ELF-1 (cell line): ENCODE data around the gene PPP1R1C.

Source experiments
- DNase-seq: peaks from one replicate; pipeline ENCODE4 v3.0.0-alpha.2; 2016; ENCODE audit warnings: low read depth, low spot score

PPP1R1C gene

DNA sequence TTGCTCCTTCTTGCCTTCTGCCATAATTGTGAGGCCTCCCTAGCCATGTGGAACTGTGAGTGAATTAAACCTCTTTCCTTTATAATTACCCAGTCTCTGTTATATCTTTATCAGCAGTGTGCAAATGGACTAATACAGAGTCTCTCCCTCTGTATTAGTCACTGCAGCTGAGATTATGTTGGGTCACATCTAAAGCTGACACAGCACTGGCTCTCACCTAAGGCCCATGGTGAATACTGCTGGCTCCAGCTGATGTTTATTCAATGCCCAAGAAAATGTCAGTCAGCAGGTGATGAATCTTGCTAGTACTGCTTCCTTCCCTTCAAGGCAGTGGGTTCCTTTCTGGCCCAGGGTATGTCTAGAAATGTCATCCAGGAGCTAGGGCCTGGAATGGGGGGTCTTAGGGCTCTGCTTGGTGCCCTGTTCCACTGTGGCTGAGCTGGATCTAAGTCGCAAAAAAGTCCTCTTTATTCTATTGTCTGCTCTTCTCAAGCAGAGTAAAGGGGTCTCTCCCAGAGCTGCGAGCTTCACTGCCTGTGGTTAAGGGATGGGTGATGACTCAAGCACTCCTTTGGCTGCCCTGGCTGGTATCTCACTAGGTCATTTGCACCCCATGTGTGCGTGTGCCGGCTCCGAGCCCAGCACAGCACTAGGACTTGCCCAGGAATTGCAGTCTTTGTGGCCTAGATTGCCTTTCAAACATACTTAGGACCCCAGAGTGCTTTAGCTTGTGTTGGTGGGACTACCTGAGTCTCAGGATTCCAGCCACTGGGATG is 29.9 kb downstream of the PPP1R1C start:
- no peak for DNase-seq

DNA sequence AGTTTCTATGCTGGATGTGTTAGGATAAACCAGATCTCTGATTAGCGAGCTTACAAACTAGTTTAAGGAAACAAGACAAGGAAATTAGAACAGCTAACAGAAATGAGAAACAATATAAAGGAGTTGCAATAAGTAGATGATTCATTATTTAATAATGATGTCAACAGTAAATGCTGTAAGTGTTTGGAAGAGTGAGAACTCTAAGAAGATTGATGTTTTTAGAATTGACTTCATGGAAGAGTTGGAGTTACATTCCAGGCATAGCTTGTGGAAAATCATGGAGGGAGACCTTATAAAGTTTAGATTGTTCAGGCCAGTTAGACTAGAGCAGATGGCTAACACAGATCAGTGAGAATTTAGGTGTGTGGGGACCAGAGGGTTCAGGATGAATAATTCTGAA is 32.6 kb downstream of the PPP1R1C start:
- no peak for DNase-seq

DNA sequence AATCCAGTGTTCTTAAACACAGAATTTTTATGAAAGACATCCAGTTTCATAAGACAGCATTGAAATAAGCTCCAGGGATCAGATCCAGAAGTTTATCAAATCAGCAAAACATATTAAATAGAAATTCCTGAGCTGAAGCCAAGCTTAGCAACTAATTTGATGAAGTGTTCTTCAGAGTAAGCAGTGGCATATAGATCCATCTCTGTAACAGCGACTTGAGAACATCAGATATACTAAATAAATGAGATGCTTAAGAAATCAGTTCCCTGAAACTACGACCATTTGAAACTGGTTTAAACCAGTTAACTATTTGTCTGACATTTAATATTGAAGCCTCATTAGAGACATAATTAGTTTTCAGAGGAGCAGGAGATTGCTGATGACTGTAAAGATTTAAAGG is 34.1 kb downstream of the PPP1R1C start:
- DNase-seq: no peak

DNA sequence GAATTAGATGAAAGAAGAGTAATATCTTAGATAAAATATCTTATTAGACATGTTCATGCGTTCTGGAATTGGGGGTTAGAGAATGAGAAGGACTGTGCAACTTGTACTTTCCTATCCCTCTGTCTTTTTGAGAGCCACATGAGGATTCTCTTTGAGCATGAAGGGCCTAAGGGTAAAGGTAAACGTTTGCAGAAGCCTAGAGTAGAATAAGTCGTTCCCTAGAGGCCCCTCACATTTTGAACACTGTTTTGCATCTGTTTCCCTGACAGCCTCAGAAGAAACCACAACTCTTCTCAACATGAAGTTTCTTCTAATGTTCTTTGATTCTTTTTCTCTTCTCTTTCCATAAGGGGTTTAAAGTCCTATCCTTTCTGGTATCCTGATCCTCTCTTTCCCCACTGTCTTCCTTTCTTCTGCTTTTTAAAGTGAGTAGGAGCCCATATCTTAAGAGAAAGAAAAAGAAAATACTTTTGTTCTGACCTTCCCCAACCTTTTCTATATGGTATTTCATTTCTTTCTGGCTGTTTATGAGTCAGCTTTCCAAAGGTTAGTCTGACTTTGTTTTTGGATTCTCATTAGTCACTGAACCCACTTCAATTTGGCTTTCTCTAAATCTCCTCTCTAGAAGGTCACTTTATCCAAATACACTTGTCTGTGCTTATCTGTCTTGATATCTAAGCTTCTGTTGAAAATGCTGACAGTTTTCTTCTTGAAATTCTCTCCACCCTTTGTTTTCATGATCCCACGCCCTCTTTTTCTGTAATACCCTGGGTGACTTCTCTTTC is 34.8 kb downstream of the PPP1R1C start:
- no peak for DNase-seq

DNA sequence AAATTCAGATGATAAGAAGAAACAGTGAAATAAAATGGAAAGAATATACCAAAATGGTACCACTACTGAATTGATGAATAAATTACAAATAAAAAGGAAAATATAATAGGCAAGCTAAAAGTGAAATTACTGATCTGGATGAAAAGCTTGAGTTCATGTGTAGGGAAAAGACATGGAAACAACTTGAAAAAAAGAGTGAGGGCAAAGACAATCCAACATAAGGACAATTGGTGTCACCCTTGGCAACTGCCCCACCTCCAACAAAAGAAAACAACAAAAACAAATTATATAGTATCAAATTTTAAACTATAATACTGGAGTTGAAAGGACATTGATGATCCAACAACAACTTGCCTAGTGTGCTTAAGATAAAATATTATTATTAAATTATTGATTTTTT is 37.6 kb downstream of the PPP1R1C start:
- no peak for DNase-seq

DNA sequence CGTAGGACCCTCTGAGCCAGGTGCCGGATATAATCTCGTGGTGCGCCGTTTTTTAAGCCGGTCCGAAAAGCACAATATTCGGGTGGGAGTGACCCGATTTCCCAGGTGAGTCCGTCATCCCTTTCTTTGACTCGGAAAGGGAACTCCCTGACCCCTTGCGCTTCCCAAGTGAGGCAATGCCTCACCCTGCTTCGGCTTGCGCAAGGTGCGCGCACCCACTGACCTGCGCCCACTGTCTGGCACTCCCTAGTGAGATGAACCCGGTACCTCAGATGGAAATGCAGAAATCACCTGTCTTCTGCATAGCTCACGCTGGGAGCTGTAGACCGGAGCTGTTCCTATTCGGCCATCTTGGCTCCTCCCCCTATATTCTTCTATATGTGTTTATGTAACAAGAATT is 45.2 kb downstream of the PPP1R1C start:
- DNase-seq: peak; percentile 27

DNA sequence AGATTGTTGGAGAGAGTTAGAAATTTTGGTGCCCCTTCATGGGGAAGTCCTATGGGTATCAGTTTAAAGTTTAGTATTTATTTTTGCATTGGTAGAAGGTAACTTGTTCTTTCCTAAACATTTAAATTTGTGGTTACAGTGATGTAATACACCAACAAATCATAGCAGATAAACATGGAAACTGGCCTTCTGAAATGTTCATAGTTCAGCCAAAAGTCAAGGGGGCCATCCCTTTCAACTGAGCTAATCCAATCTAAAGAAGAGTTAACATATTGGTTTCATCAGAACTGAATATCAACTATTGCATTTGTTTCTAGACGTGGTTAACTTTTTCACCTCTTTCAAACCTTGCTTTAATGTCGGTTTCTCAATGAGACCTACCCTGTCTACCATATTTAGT is 46.3 kb downstream of the PPP1R1C start:
- no peak for DNase-seq

DNA sequence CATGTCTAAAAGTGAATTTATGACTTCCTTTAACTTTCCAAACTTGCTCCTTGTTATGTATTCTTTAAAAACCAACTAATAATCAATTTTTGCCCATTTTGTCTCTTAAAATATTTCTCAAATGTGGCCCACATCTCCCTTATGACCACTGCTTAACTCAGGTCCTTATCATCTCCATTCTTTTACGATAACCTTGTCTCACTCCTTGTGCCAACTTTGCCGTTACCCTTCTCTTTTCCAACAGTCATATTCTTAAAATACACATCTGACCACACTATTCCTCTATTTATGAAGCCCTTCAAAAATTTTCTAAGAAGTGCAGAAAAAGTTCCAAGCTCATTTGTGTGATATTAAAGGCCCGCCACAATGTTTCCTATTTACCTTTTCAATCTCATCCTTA is 47.8 kb downstream of the PPP1R1C start:
- DNase-seq: no peak

DNA sequence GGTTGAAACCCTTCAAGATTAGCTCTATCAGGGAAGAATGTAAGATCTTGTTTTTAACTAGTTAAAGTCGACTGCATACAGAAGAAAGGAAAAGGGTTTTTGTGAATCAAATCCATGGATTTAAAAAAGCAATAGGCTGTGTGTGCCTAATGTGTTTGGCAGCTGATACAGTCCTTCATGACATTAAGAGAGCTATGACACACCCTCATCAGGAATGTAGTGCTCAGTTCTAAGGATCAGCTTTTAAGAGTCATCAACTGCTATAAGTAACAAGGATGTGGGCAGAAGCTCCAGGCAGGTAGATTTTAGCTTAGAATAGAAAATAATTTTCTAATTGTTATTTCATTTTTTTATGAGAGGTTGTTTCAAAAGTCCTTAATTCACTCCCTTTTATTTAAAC is 52.9 kb downstream of the PPP1R1C start:
- DNase-seq: no peak

DNA sequence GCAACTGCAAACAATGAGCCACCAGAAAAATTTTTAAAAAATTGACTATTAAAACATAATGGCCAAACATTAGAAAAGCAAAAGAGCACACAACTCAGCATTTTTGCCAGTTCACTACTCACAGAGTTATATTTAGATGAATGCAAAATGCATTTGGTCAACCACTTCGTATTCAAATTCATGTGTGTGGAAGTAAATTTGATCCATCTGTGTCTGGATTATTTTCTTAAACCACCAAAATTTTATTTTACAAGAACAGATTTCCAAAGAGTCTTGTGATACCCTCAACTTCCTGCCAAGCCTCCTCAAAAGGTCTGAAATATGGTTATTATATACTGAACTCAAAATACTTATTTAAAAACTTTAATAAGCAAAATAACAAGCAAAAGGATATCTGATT is 57.4 kb downstream of the PPP1R1C start:
- DNase-seq: no peak

DNA sequence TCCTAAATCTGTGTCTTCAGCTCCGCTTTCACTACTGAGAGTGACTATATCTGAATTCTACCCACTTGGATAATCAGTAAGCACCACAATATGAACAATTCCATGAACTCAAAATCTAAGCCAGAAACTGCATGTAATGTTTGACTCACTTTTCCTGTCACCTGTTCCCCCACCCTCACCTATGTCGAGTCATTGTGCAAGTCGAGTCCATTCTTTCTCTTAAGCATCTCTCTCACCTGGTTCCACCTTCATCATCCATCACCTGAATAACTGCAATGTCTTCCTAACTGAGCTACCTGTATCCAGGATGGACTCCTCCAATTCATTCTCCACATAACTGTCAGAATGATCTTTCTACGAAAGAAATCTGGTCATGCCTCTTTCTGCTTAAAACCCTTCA is 58.2 kb downstream of the PPP1R1C start:
- no peak for DNase-seq

DNA sequence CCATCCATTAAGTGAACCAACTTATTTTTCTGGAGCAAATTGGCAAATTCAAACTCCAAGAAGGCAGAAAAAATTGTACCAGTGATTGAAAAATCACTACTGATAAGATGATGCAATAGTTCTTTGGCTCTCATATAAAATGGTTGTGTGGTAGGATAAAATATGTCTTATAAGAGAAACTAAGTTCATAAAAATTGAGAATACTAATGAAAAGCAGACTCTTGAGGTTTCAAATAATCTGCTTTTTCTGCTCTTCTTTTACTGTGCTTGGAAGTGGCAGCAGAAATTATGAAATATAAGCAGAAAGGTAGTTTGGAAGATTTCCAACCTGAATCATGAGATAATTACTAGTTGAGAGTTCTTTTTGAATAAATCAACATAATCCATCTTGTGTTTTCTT is 61.9 kb downstream of the PPP1R1C start:
- DNase-seq: no peak

DNA sequence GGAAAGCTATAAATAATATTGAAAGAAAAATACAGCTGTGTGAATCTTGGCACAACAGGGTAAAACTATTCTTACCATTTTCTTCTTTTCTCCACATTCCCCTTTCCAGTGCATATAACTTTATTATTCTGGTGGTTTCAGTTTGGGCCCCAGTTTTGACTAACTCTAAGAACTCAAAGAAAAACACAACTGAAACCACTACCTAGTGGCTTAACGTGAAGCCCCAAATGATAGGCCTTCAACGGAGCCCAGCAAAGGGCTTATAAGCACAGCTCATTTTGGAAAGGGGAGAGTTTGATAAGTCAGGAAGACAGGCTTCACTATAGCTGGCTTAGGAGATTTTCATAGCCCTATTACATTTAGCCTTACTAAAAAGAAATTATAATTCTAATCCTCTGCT is 62.4 kb downstream of the PPP1R1C start:
- no peak for DNase-seq

DNA sequence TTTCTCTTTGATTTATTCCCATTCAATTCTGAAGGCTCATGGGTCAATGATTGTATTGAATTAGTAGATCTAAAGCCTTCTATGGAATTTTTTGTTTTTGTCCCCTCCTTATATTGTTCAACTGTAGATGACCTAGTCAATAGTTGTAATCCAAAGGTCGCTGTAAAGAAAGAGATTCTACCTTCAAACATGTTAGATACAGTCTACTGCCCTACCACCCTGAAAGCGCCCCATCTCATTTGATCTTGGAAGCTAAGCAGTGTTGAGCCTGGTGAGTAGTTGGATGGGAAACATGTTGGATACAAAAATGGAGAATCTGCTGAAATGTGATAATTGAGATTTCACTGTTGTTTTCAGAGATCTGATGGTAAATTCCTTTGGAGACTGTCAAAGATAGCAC is 63.0 kb downstream of the PPP1R1C start:
- no peak for DNase-seq

DNA sequence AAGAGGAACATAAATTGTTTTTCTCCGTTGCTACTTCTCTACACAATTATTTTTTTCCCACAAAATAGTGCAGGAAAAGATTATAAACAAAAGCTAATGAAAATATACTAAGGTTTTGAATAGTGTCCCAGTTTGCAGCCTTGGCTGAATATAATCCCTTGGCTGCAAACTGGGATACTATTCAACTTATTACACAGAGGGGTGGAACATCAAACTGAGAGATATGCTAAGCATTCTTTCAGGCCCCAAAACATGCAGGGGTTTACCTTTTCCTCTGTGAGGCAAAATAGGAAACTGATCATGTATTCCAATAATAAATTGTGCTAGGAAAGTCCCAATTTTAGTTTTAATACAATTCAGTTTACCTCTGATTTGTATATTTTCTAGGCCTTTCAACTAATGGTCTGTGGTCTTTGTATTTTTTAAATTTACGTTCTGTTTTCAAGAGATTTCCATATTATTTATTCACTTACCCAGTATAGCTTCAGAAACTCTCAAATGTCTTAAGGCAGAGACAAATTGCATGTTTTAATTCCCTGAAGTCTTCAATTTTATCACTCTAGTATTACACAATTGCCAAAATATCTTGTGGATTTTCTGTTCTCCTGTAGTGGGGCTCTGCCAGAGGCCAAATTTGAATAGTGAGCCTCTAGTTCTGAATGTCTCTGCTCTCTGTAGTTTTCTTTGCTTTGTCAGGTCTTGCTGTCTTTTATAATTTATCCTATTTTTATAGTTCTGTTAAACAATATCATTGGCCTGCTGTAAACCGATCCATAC is 63.9 kb downstream of the PPP1R1C start:
- no peak for DNase-seq

DNA sequence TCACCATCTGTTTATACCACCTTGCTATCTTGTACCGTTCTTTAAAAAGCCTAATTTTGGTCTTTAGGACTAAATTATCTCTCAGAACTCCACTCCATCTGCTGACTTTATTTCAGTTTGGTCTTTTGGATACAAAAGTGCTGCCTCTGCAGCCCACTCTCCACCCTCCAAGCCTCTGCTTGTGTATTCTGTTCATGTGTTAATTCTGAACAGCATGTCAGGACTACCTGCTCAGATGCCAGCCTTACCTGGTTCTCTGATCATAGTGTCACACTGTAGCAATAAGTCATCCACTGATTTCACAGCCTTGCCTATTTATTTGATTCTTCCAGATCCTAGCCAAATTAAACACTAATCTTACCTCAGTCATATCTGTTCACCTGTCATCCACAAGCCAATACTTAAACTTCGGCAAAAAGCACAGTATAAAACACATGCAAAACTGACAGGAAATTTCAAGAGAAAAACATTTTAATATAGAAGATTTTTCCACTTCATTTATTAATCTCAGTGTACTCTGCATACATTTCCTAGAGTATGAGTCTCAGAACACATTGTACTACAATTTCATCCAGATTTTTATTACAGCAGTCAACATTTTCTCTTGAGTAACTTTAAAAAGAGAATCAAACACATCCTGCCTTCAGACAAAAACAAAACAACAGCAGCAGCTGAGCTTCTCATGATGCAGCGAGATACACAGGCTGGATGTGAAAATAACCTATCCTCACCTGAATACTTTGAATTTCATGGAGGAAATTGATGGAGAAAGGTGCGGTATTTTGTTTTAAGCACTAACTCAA is 64.9 kb downstream of the PPP1R1C start:
- DNase-seq: no peak

DNA sequence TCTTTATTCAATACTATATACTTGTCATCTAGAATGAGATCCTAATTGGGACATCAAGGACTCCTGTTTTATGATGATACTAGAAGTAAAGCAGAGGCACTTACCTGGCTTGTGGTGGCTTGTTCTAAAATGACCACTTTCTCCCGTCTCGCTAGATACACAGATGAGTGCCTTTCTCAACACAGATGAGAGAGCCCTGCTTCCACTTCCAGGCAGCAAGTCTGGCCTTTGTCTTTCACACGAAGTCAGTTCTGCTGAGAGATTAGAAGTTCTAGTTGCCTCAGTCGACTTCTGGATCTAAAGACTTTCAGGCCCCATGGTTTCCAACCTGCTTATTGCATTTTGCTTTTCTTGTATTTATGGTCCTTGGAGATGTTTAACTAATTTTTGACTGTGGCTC is 70.3 kb downstream of the PPP1R1C start:
- no peak for DNase-seq

DNA sequence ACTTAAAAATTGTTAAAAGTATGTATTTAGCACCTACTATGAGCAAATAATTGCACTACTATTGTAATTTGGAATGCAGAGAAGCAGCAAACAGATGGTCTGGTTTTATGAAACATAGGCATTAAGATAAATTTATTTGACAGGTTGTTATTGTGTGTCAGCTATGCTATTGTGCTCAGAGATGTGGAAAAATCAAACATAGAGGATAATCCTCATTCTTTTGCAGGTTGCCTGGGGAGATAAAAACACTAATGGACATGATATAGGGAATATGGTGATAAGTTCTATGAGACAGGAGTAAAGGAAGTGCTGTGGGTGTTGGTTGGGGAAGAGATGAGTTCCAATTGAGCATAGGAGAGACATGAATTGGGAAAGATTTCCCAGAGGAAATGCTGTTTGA is 71.3 kb downstream of the PPP1R1C start:
- no peak for DNase-seq

DNA sequence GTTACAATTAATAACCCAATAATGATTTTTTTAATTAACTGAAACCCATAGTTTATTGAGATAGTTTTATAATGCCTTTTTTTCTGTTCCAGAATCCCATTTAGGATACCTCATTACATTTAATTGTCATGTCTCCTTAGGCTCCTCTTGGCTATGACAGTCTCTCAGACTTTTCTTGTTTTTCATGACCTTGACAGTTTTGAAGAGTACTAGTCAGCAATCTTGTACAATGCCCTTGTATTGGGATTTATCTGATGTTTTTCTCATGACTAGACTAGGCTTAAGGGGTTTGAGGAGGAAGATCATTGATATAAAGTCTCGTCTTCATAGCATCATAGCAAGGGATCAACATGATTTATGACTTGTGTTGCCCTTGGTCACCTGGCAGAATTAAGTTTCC is 72.4 kb downstream of the PPP1R1C start:
- DNase-seq: no peak

DNA sequence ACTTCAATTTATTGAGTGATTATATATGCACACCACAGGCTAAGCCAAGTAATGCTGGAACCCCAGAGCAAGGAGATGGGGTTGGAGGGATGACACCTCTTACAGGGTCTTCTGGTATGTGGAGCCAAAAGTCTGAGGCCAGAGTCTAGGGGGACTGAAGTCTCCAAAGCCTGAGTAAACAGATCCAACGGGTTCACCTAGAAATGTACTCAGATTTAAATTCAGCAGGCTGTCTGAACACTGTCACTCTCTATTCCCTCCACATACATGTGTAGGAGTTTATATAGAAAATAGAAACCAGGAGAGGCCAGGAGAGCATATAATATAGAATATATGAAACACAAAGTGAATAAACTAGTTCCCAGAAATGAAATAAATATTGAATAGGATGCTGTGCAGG is 76.1 kb downstream of the PPP1R1C start:
- no peak for DNase-seq

DNA sequence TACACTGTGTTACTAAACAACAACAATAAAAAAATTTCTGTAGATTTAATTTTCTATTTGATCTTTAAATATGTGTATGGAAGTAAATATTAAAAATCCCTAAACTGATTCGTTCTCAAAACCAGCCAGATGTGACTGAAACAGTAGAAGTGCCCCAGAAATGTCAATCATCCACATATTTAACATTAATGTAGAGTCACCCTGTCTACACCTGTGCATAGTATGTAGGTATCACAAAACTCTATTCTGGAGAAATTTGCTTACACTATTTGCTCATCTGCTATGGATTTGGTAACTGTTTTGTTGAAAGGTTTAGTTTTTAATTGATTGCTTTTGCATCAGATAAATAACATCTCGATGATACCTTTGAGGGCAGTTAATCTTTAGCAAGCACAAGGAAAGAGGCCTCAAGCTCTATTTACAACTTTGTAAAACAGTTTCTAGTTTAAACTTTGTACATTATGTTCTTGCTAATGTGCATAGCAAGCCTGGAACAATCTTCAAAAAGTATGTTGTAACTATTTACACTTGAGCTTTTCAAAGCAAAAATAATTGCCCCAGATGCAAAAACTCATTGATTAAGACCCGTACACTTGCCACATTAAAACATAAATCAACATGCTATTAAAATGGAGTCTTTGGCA is 76.8 kb downstream of the PPP1R1C start:
- no peak for DNase-seq
